SU-DHL-6 (cell line): ENCODE measurements around the gene SERPINI1.

Experiments
- CTCF ChIP-seq: fragments of 200-600 bp; sonication (generic); IDR thresholded peaks from one replicate; pipeline ENCODE4 v1.5.1; 2017; ENCODE audit warnings: antibody characterized with exemption, mild to moderate bottlenecking, low read length, moderate library complexity; ENCODE audit not compliant: insufficient read depth, poor library complexity, severe bottlenecking
- EZH2phosphoT487 ChIP-seq: fragments of 200-600 bp; sonication (generic), shearing (Covaris generic); conservative IDR thresholded peaks from 2 replicates; pipeline ENCODE4 v1.6.1; 2018; ENCODE audit warnings: mild to moderate bottlenecking, antibody characterized with exemption, low read length, moderate library complexity, mixed read lengths

- TF ChIP-seq CTCF (no peak), EZH2phosphoT487 (no peak)
Measured at GRCh38 chr3:167870181-167870580, 134.7 kb downstream of the SERPINI1 start.
